ENCODE data around the gene NEURL1. TPM values are rescaled to one million over a fixed set of nuclear protein-coding genes. Genes with fewer than 3 reads are reported as not detected.

Gene NEURL1
- total RNA-seq, 2 experiments from 2014 or later: 0.47 TPM; not detected in 1

GRCh38 chr10:103587073-103587472 lies 93.6 kb downstream of the NEURL1 start:
- Histone ChIP-seq H2AFZ (ENCODE audit: low read length) (no peak overlapping the region), H3K4me3 (ENCODE audit: low read depth, low read length, poor library complexity, severe bottlenecking) (no peak overlapping the region), H4K20me1 (ENCODE audit: insufficient read depth, low read length) (no peaks in the 10 kb centered on the region), H3K27ac (ENCODE audit: low read depth, low read length, poor library complexity, severe bottlenecking) (no peak overlapping the region), H3K9me2 (ENCODE audit: insufficient read depth, low read length) (no peaks in the 10 kb centered on the region), H3K79me2 (ENCODE audit: insufficient read depth, low read depth, low read length) (no peaks in the 10 kb centered on the region), H3K4me1 (ENCODE audit: insufficient read depth, low read length, poor library complexity, severe bottlenecking) (peaks cover 9% of the 10 kb centered on the region), H3K36me3 (ENCODE audit: insufficient read depth, low read length) (no peaks in the 10 kb centered on the region), H3K9me3 (ENCODE audit: low read length) (no peaks in the 10 kb centered on the region), H3K4me2 (ENCODE audit: low read length) (no peak overlapping the region)
- ChIA-PET POLR2A (interaction anchor here (0.7 kb wide), 1 partner anchor 26 kb away, joined by 3 read pairs; no protein-coding TSS in a partner anchor), CTCF (ENCODE audit: unreplicated experiment) (no interaction called here)
- intact Hi-C loops (cut with micrococcal nuclease; ENCODE audit: unreplicated experiment): no loop called here
- no peak for DNase-seq (ENCODE audit: low spot score)
- BruUV-seq (replicated peaks): no TSS peak
- TF ChIP-seq EZH2phosphoT487 (IDR thresholded peaks at IDR 0.05; ENCODE audit: borderline replicate concordance, low read depth, low read length): no peak
- TF ChIP-seq, protein P1, sequence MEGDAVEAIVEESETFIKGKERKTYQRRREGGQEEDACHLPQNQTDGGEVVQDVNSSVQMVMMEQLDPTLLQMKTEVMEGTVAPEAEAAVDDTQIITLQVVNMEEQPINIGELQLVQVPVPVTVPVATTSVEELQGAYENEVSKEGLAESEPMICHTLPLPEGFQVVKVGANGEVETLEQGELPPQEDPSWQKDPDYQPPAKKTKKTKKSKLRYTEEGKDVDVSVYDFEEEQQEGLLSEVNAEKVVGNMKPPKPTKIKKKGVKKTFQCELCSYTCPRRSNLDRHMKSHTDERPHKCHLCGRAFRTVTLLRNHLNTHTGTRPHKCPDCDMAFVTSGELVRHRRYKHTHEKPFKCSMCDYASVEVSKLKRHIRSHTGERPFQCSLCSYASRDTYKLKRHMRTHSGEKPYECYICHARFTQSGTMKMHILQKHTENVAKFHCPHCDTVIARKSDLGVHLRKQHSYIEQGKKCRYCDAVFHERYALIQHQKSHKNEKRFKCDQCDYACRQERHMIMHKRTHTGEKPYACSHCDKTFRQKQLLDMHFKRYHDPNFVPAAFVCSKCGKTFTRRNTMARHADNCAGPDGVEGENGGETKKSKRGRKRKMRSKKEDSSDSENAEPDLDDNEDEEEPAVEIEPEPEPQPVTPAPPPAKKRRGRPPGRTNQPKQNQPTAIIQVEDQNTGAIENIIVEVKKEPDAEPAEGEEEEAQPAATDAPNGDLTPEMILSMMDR (conservative IDR thresholded peaks at IDR 0.05; ENCODE audit: low read length): no peak

GRCh38 chr10:103589074-103589630 lies 95.6 kb downstream of the NEURL1 start:
- ChIA-PET POLR2A (interaction anchor here (0.6 to 1.1 kb wide), 4 partner anchors 98 to 1259 kb away, joined by 3 to 9 read pairs (median 4); no protein-coding TSS in a partner anchor), CTCF (ENCODE audit: unreplicated experiment) (interaction anchor here (0.5 to 0.9 kb wide), 2 partner anchors 42 to 130 kb away, joined by 3 to 6 read pairs; partner anchors contain the start of gene CALHM1)
- Histone ChIP-seq H3K9me3 (ENCODE audit: low read length) (no peaks in the 10 kb centered on the region), H3K4me2 (ENCODE audit: low read length) (no peak overlapping the region), H4K20me1 (ENCODE audit: insufficient read depth, low read length) (no peaks in the 10 kb centered on the region), H3K27ac (ENCODE audit: low read depth, low read length, poor library complexity, severe bottlenecking) (no peak overlapping the region), H3K79me2 (ENCODE audit: insufficient read depth, low read depth, low read length) (no peaks in the 10 kb centered on the region), H3K4me3 (ENCODE audit: low read depth, low read length, poor library complexity, severe bottlenecking) (no peak overlapping the region), H3K4me1 (ENCODE audit: insufficient read depth, low read length, poor library complexity, severe bottlenecking) (peaks cover 4% of the 10 kb centered on the region), H3K9me2 (ENCODE audit: insufficient read depth, low read length) (no peaks in the 10 kb centered on the region), H2AFZ (ENCODE audit: low read length) (no peak overlapping the region), H3K36me3 (ENCODE audit: insufficient read depth, low read length) (no peaks in the 10 kb centered on the region)
- intact Hi-C loops (cut with micrococcal nuclease; ENCODE audit: unreplicated experiment): no loop called here
- TF ChIP-seq EZH2phosphoT487 (IDR thresholded peaks at IDR 0.05; ENCODE audit: borderline replicate concordance, low read depth, low read length): no peak
- TF ChIP-seq, protein P1 (conservative IDR thresholded peaks at IDR 0.05; ENCODE audit: low read length): no peak
- no TSS peak for BruUV-seq (replicated peaks)
- DNase-seq (ENCODE audit: low spot score): no peak

- ChIA-PET POLR2A (interaction anchor here (1.1 kb wide), 1 partner anchor 199 kb away, joined by 3 read pairs; no protein-coding TSS in a partner anchor), CTCF (ENCODE audit: unreplicated experiment) (interaction anchor here (0.5 kb wide), 1 partner anchor 168 kb away, joined by 3 read pairs; no protein-coding TSS in a partner anchor)
- Histone ChIP-seq H2AFZ (ENCODE audit: low read length) (no peak overlapping the region), H3K9me3 (ENCODE audit: low read length) (no peaks in the 10 kb centered on the region), H3K27ac (ENCODE audit: low read depth, low read length, poor library complexity, severe bottlenecking) (no peak overlapping the region), H3K79me2 (ENCODE audit: insufficient read depth, low read depth, low read length) (no peaks in the 10 kb centered on the region), H3K36me3 (ENCODE audit: insufficient read depth, low read length) (no peaks in the 10 kb centered on the region), H3K4me3 (ENCODE audit: low read depth, low read length, poor library complexity, severe bottlenecking) (no peak overlapping the region), H4K20me1 (ENCODE audit: insufficient read depth, low read length) (no peaks in the 10 kb centered on the region), H3K4me2 (ENCODE audit: low read length) (no peak overlapping the region), H3K9me2 (ENCODE audit: insufficient read depth, low read length) (no peaks in the 10 kb centered on the region), H3K4me1 (ENCODE audit: insufficient read depth, low read length, poor library complexity, severe bottlenecking) (no peaks in the 10 kb centered on the region)
- intact Hi-C loops (cut with micrococcal nuclease; ENCODE audit: unreplicated experiment): loop anchor here (10.0 kb wide), 1 partner anchor 265 kb away; the partner anchor contains the start of gene SH3PXD2A
- TF ChIP-seq, protein P1 (conservative IDR thresholded peaks at IDR 0.05; ENCODE audit: low read length): no peak
- TF ChIP-seq EZH2phosphoT487 (IDR thresholded peaks at IDR 0.05; ENCODE audit: borderline replicate concordance, low read depth, low read length): no peak
- BruUV-seq (replicated peaks): no TSS peak
- DNase-seq (ENCODE audit: low spot score): no peak
Measured at GRCh38 chr10:103590060-103590459, 96.6 kb downstream of the NEURL1 start.
